Activated B cell treated with CpG ODN at 0.5 μM for 24 hours (primary cell): Measurements from ENCODE around the gene STX1B. TPM values are rescaled to one million over a fixed set of nuclear protein-coding genes. Genes with fewer than 3 reads are reported as not detected.

Source experiments
- ATAC-seq: fragments of 200-7000 bp; cut with Tn5 transposase; one replicate; pipeline ENCODE4 v1.10.0; 2021; ENCODE audit warnings: low read depth, mild to moderate bottlenecking, moderate library complexity
- CTCF ChIA-PET: fragments of 350-600 bp; sonication (Branson Sonifier 250); formaldehyde crosslinking; loops from one replicate; lab custom pipeline; 2021; ENCODE audit warnings: antibody characterized with exemption; lab: Charles Lee
- POLR2A ChIA-PET: fragments of 350-600 bp; sonication (Branson Sonifier 250); formaldehyde crosslinking; loops from one replicate; lab custom pipeline; 2021; ENCODE audit warnings: antibody characterized with exemption; lab: Charles Lee
- DNase-seq: peaks from one replicate; pipeline ENCODE4 v3.0.0; 2022
- H3K27ac Mint-ChIP-seq: one replicate; pipeline ENCODE4 v1.8.0; 2020; ENCODE audit warnings: mixed read lengths
- H3K27me3 Mint-ChIP-seq: one replicate; pipeline ENCODE4 v1.8.0; 2021; ENCODE audit warnings: mixed read lengths
- H3K36me3 Mint-ChIP-seq: one replicate; pipeline ENCODE4 v1.8.0; 2021; ENCODE audit warnings: low read depth, mixed read lengths
- H3K4me1 Mint-ChIP-seq: one replicate; pipeline ENCODE4 v1.8.0; 2021; ENCODE audit warnings: mixed read lengths
- H3K4me3 Mint-ChIP-seq: one replicate; pipeline ENCODE4 v1.8.0; 2020; ENCODE audit warnings: mild to moderate bottlenecking, mixed read lengths
- H3K9me3 Mint-ChIP-seq: one replicate; pipeline ENCODE4 v1.8.0; 2020; ENCODE audit warnings: mixed read lengths
- CTCF ChIP-seq: fragments of 200-600 bp; IDR thresholded peaks from one replicate; pipeline ENCODE4 v1.8.0; 2022; ENCODE audit warnings: antibody characterized with exemption, mild to moderate bottlenecking
- intact Hi-C: fragments of 100-400 bp; cut with micrococcal nuclease; formaldehyde crosslinking; loops from one replicate; pipeline ENCODE4 v1.15.1; 2024
- total RNA-seq: library from RNA; stranded (reverse); gene quantifications from 2 replicates; pipeline ENCODE4 v1.2.3, GENCODE V29; 2022

The STX1B gene
- total RNA-seq, 1 donor from 2014 or later, result 1.2 TPM

- no peak for TF ChIP-seq CTCF
- ChIA-PET CTCF (no interaction called here), POLR2A (no interaction called here)
- H3K4me1 Mint-ChIP-seq, result no peaks in the 10 kb centered on the region
- no peak for DNase-seq
- ATAC-seq, result no peak
- H3K27me3 Mint-ChIP-seq, result no peaks in the 10 kb centered on the region
- H3K27ac Mint-ChIP-seq, result no peak overlapping the region
- H3K9me3 Mint-ChIP-seq, result no peaks in the 10 kb centered on the region
- H3K36me3 Mint-ChIP-seq, result peaks cover 81% of the 10 kb centered on the region
- H3K4me3 Mint-ChIP-seq, result no peak overlapping the region
- intact Hi-C loops, result no loop called here
Measured at GRCh38 chr16:30979170-30980022, 31.0 kb downstream of the STX1B start.

- no peaks in the 10 kb centered on the region for H3K9me3 Mint-ChIP-seq
- ChIA-PET CTCF (no interaction called here), POLR2A (no interaction called here)
- H3K36me3 Mint-ChIP-seq, result peaks cover 82% of the 10 kb centered on the region
- no peaks in the 10 kb centered on the region for H3K27me3 Mint-ChIP-seq
- H3K27ac Mint-ChIP-seq, result no peak overlapping the region
- ATAC-seq, result no peak
- no peaks in the 10 kb centered on the region for H3K4me1 Mint-ChIP-seq
- no peak overlapping the region for H3K4me3 Mint-ChIP-seq
- DNase-seq, result no peak
- TF ChIP-seq CTCF, result no peak
- intact Hi-C loops, result no loop called here
Measured at GRCh38 chr16:30977502-30977901, 32.9 kb downstream of the STX1B start.

- intact Hi-C loops, result no loop called here
- peaks cover 82% of the 10 kb centered on the region for H3K36me3 Mint-ChIP-seq
- DNase-seq, result no peak
- ChIA-PET POLR2A (no interaction called here), CTCF (interaction anchor here (1.8 kb wide), 1 partner anchor 8 kb away, joined by 6 read pairs; the partner anchor contains the start of gene HSD3B7)
- H3K4me1 Mint-ChIP-seq, result no peaks in the 10 kb centered on the region
- H3K9me3 Mint-ChIP-seq, result no peaks in the 10 kb centered on the region
- ATAC-seq, result no peak
- no peak for TF ChIP-seq CTCF
- no peak overlapping the region for H3K4me3 Mint-ChIP-seq
- H3K27ac Mint-ChIP-seq, result no peak overlapping the region
- no peaks in the 10 kb centered on the region for H3K27me3 Mint-ChIP-seq
Measured at GRCh38 chr16:30976486-30976885, 34.0 kb downstream of the STX1B start.

DNA sequence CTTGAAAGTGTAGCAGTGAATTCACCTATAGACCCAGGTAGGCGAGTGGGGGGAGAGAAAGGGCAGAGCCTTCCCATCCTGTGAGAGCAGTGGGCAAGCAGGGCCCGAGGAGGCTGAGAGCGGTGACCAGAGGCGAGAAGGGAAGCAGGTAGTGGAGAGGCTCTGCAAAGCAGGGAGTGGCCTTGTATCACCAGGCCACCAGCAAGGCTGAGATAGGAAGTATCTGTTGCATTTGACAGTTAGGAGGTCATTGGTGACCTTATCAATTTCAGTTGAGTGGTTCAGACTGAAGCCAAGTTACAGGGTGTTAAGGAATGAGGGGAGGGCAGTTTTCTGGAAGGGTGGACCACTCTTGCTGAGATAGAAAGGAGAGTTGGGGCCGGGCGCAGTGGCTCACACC, 36.1 kb downstream of the STX1B start:
- Mint-ChIP-seq H3K9me3 (no peaks in the 10 kb centered on the region), H3K27me3 (no peaks in the 10 kb centered on the region), H3K36me3 (peaks cover 86% of the 10 kb centered on the region), H3K27ac (no peak overlapping the region), H3K4me1 (no peaks in the 10 kb centered on the region), H3K4me3 (no peak overlapping the region)
- no peak for ATAC-seq
- CTCF ChIA-PET, result no interaction called here
- POLR2A ChIA-PET, result no interaction called here
- TF ChIP-seq CTCF, result no peak
- intact Hi-C loops, result no loop called here
- DNase-seq, result no peak

DNA sequence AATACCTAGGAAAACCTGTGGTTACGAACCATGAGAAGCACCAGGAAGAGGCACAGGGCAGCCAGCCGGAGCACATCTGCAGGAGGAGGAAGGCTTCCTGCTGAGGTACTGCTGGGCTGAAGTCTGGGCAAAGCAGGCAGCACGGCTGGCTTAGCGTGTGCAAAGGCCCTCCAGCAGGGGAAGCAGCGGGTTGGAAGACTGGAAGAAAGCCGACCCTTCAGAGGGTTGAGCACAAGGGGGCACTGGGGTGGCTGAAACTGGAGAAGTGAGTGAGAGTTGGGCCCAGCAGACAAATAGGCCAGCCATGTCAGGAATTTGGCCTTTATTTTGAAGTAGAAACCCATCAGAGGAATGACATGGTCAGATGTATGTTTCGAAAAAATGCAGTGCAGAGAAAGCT, 37.6 kb downstream of the STX1B start:
- ChIA-PET POLR2A (interaction anchor here (0.7 kb wide), 1 partner anchor 423 kb away, joined by 4 read pairs; no protein-coding TSS in a partner anchor), CTCF (no interaction called here)
- H3K36me3 Mint-ChIP-seq, result peaks cover 86% of the 10 kb centered on the region
- no peak overlapping the region for H3K4me3 Mint-ChIP-seq
- H3K9me3 Mint-ChIP-seq, result no peaks in the 10 kb centered on the region
- DNase-seq (no peak), ATAC-seq (no peak)
- no peak overlapping the region for H3K27ac Mint-ChIP-seq
- no peak for TF ChIP-seq CTCF
- intact Hi-C loops, result no loop called here
- H3K27me3 Mint-ChIP-seq, result no peaks in the 10 kb centered on the region
- no peaks in the 10 kb centered on the region for H3K4me1 Mint-ChIP-seq
